GM12878 (cell line): ENCODE results near the gene TEX2. TPM values are rescaled to one million over a fixed set of nuclear protein-coding genes. Genes with fewer than 3 reads are reported as not detected.

Experiments used
- ATAC-seq: fragments of 200-7000 bp; cut with Tn5 transposase; 3 replicates; pipeline ENCODE4 v1.9.1; 2020; ENCODE audit warnings: mild to moderate bottlenecking, moderate library complexity
- BruUV-seq: library from RNA; stranded (reverse); fragments of 400-500 nt; replicated peaks from 2 replicates; lab custom pipeline; 2021; lab: Mats Ljungman, UMichigan
- CTCF ChIA-PET: fragments of 300-600 bp; sonication (Branson Sonifier 250); formaldehyde crosslinking; extraction: SDS; loops from one replicate; lab custom pipeline; 2021; ENCODE audit warnings: inconsistent platforms; lab: Yijun Ruan, JAX
- POLR2A ChIA-PET: fragments of 350-600 bp; formaldehyde crosslinking; extraction: SDS; loops from one replicate; lab custom pipeline; 2021; ENCODE audit warnings: inconsistent platforms; lab: Charles Lee
- RAD21 ChIA-PET: fragments of 300-600 bp; sonication (Branson Sonifier 250); formaldehyde crosslinking; loops from one replicate; lab custom pipeline; 2023; ENCODE audit warnings: antibody characterized with exemption; ENCODE audit not compliant: unreplicated experiment; lab: Charles Lee
- SMC1A ChIA-PET: fragments of 300-600 bp; sonication (Branson Sonifier 250); formaldehyde crosslinking; loops from one replicate; lab custom pipeline; 2023; ENCODE audit not compliant: unreplicated experiment, uncharacterized antibody; lab: Charles Lee
- DNase-seq: peaks from one replicate; pipeline ENCODE4 v3.0.0-alpha.2; 2011; ENCODE audit warnings: low read depth, low spot score
- FAIRE-seq: peaks from 3 replicates; lab custom pipeline; 2011; peaks lifted over from hg19 to GRCh38; lab: Jason Lieb, UNC
- H2AFZ ChIP-seq: 2 replicates; pipeline ENCODE4 v1.6.0; 2011; ENCODE audit warnings: low read depth, low read length, control low read depth; ENCODE audit not compliant: control insufficient read depth
- H3K27ac ChIP-seq: 2 replicates; pipeline ENCODE4 v1.5.1; 2011; ENCODE audit warnings: control low read depth; ENCODE audit not compliant: control insufficient read depth, insufficient read depth
- H3K27me3 ChIP-seq, 2 experiments: replicated peaks in 1 of 2; 2 replicates each; pipeline versions ENCODE4 v1.6.0 to v1.6.1; 2011; ENCODE audit warnings: low read length in 1 of 2; ENCODE audit not compliant: control insufficient read depth in 2 of 2, insufficient read depth in 2 of 2
- H3K36me3 ChIP-seq, 2 experiments: 2 replicates each; pipeline ENCODE4 v1.5.1; 2011; ENCODE audit warnings: low read length in 1 of 2; ENCODE audit not compliant: control insufficient read depth in 2 of 2, insufficient read depth in 2 of 2
- H3K4me1 ChIP-seq: 2 replicates; pipeline ENCODE4 v1.6.1; 2011; ENCODE audit warnings: mild to moderate bottlenecking, low read length, moderate library complexity, mixed read lengths; ENCODE audit not compliant: control insufficient read depth, insufficient read depth
- H3K4me2 ChIP-seq: 2 replicates; pipeline ENCODE4 v1.6.0; 2011; ENCODE audit warnings: control low read depth; ENCODE audit not compliant: control insufficient read depth, insufficient read depth
- H3K4me3 ChIP-seq: fragments of 200-600 bp; sonication (generic); 2 replicates; pipeline ENCODE4 v1.5.1; 2016
- H3K79me2 ChIP-seq: 2 replicates; pipeline ENCODE4 v1.6.0; 2011; ENCODE audit warnings: low read length; ENCODE audit not compliant: control insufficient read depth, insufficient read depth
- H3K9ac ChIP-seq: 2 replicates; pipeline ENCODE4 v1.8.0; 2011; ENCODE audit warnings: low read length, control low read depth, mixed read lengths; ENCODE audit not compliant: control insufficient read depth, insufficient read depth
- H3K9me3 ChIP-seq: replicated peaks from 3 replicates; pipeline ENCODE4 v1.5.1; 2011; ENCODE audit warnings: mild to moderate bottlenecking, low read length; ENCODE audit not compliant: control insufficient read depth, insufficient read depth
- H4K20me1 ChIP-seq: 2 replicates; pipeline ENCODE4 v1.6.0; 2011; ENCODE audit not compliant: control insufficient read depth, insufficient read depth
- CBX3 ChIP-seq: fragments of 200-600 bp; sonication (generic); IDR thresholded peaks from 2 replicates; pipeline ENCODE4 v1.6.1; 2016; ENCODE audit warnings: low read depth, borderline replicate concordance
- CREB1 ChIP-seq: IDR thresholded peaks from 2 replicates; pipeline ENCODE4 v1.6.1; 2012; ENCODE audit warnings: low read depth, mild to moderate bottlenecking, inconsistent platforms
- ELK1 ChIP-seq: IDR thresholded peaks from 2 replicates; pipeline ENCODE4 v1.6.1; 2012; ENCODE audit warnings: low read depth, low read length, improper control_type of control experiment
- IKZF2 ChIP-seq, 2 experiments: fragments of 450-650 bp; IDR thresholded peaks; 2 replicates each; pipeline ENCODE4 v1.6.1; 2017; ENCODE audit warnings: mild to moderate bottlenecking in 2 of 2, moderate library complexity in 2 of 2
- MLLT1 ChIP-seq: fragments of 450-650 bp; IDR thresholded peaks from 2 replicates; pipeline ENCODE4 v1.6.1; 2016; ENCODE audit warnings: mild to moderate bottlenecking
- MTA3 ChIP-seq: IDR thresholded peaks from 2 replicates; pipeline ENCODE4 v1.6.1; 2012; ENCODE audit warnings: low read length, inconsistent platforms, borderline replicate concordance
- MYB ChIP-seq: fragments of 150-350 bp; IDR thresholded peaks from 2 replicates; pipeline ENCODE4 v1.6.1; 2014; ENCODE audit warnings: mild to moderate bottlenecking, low read depth, low read length, borderline replicate concordance
- NFXL1 ChIP-seq: fragments of 450-650 bp; IDR thresholded peaks from 2 replicates; pipeline ENCODE4 v1.6.1; 2017; ENCODE audit warnings: antibody characterized with exemption, mild to moderate bottlenecking, borderline replicate concordance
- NR2F1 ChIP-seq: fragments of 450-650 bp; conservative IDR thresholded peaks from 2 replicates; pipeline ENCODE4 v1.6.1; 2017; ENCODE audit warnings: mild to moderate bottlenecking
- PKNOX1 ChIP-seq: fragments of 450-650 bp; IDR thresholded peaks from 2 replicates; pipeline ENCODE4 v1.6.1; 2016; ENCODE audit warnings: mild to moderate bottlenecking
- RAD51 ChIP-seq: fragments of 450-650 bp; IDR thresholded peaks from 2 replicates; pipeline ENCODE4 v1.6.1; 2016; ENCODE audit warnings: moderate library complexity, mild to moderate bottlenecking, inconsistent platforms
- SMC3 ChIP-seq: IDR thresholded peaks from 2 replicates; pipeline ENCODE4 v1.6.1; 2011; ENCODE audit warnings: low read length, improper control_type of control experiment, borderline replicate concordance
- SUZ12 ChIP-seq: fragments of 200-600 bp; sonication (generic); IDR thresholded peaks from one replicate; pipeline ENCODE4 v1.6.1; 2018; ENCODE audit warnings: antibody characterized with exemption, mild to moderate bottlenecking; ENCODE audit not compliant: unreplicated experiment
- TBL1XR1 ChIP-seq: IDR thresholded peaks from 2 replicates; pipeline ENCODE4 v1.6.1; 2012; ENCODE audit warnings: low read depth, low read length, improper control_type of control experiment
- TCF3 ChIP-seq: IDR thresholded peaks from 2 replicates; pipeline ENCODE4 v1.6.1; 2012; ENCODE audit warnings: low read depth, mild to moderate bottlenecking, low read length, borderline replicate concordance; ENCODE audit not compliant: insufficient read depth
- ZBTB33 ChIP-seq: fragments of 450-650 bp; IDR thresholded peaks from 2 replicates; pipeline ENCODE4 v1.6.1; 2017; ENCODE audit warnings: mild to moderate bottlenecking
- ZNF274 ChIP-seq: IDR thresholded peaks from one replicate; pipeline ENCODE4 v1.8.0; 2011; ENCODE audit not compliant: insufficient read length, insufficient read depth
- ZSCAN29 ChIP-seq: fragments of 450-650 bp; IDR thresholded peaks from 2 replicates; pipeline ENCODE4 v1.6.1; 2017; ENCODE audit warnings: mild to moderate bottlenecking, moderate library complexity
- WGBS: methylation state at CpG from one replicate; pipeline ENCODE4 v1.1.6; 2016; ENCODE audit warnings: low lambda C conversion rate; ENCODE audit not compliant: insufficient replicate concordance, insufficient coverage; ENCODE audit errors: missing lambda C conversion rate; 5-methylcytosine and 5-hydroxymethylcytosine counted together
- in situ Hi-C: fragments of 300-500 bp; cut with MboI; formaldehyde crosslinking; loops from 9 replicates; pipeline ENCODE4 v1.14.3; 2018; ENCODE audit warnings: mixed read lengths
- intact Hi-C: fragments of 100-400 bp; cut with micrococcal nuclease; formaldehyde crosslinking; loops from one replicate; pipeline ENCODE4 v1.14.2; 2022; ENCODE audit not compliant: unreplicated experiment
- polyA plus RNA-seq, 11 experiments: library from polyadenylated mRNA; depleted of rRNA in 4 of 11; unstranded in 6 of 11; stranded (reverse) in 5 of 11; fragments of >200 nt; fragmentation: Nextera tagmentation in 4 of 11; fragmentation: Illumina TruSeq in 1 of 11; extraction: Ambion mirVana in 4 of 11; extraction: Trizol in 1 of 11; gene quantifications; 1 replicate in 1 of 11; 2 replicates in 10 of 11; pipeline versions ENCODE4 v1.2.1 to v1.2.3, GENCODE V29; 2011 to 2016; ENCODE audit warnings: inconsistent platforms in 2 of 11, missing spikeins in 2 of 11, low read depth in 1 of 11
- total RNA-seq, 4 experiments: library from RNA; depleted of rRNA in 3 of 4; stranded (reverse); fragments of >200 nt in 3 of 4; fragmentation: Illumina TruSeq in 1 of 4; extraction: Trizol in 1 of 4; gene quantifications; 2 replicates each; pipeline versions ENCODE4 v1.2.1 to v1.2.3, GENCODE V29; 2013 to 2021

The TEX2 gene
- total and polyA plus RNA-seq, 10 of the 15 experiments (the other 5 are each of a cell fraction or from before 2014, with no cell fraction given) = 3.8 to 19.9 (median 15.8) TPM

GRCh38 chr17:64129765-64130558, 133.1 kb downstream of the TEX2 start, which contains the start of gene ERN1:
TSS of gene ERN1 (minus strand) at chr17:64130144. CDS start at chr17:64130029, 115 bp downstream.
- Histone ChIP-seq H3K4me1 (peaks cover 32% of the 10 kb centered on the region), H3K9me3 (no peaks in the 10 kb centered on the region), H3K4me2 (peak within 1 kb of the TSS; percentile 65), H4K20me1 (no peaks in the 10 kb centered on the region), H2AFZ (peak within 1 kb of the TSS; percentile 70), H3K79me2 (peaks cover 43% of the 10 kb centered on the region), H3K4me3 (peak within 1 kb of the TSS; percentile 93), H3K27ac (peak within 1 kb of the TSS; percentile 83), H3K9ac (peak within 1 kb of the TSS; percentile 71), H3K27me3 (no peaks in the 10 kb centered on the region), H3K36me3 (no peaks in the 10 kb centered on the region)
- ATAC-seq (peak; percentile 89), FAIRE-seq (no peak), DNase-seq (peak; percentile 54)
- RAD21 ChIA-PET = interaction anchor here (1.0 to 14.4 kb wide), 15 partner anchors 8 to 221 kb away, joined by 3 to 507 read pairs (median 23); partner anchors contain the start of genes GH1 and ICAM2
- no TSS peak for BruUV-seq
- SMC1A ChIA-PET = interaction anchor here (1.0 to 11.2 kb wide), 13 partner anchors 7 to 211 kb away, joined by 3 to 570 read pairs (median 17); partner anchors contain the start of genes GH1 and ICAM2
- POLR2A ChIA-PET = interaction anchor here (0.5 to 6.6 kb wide), 27 partner anchors 10 to 207 kb away, joined by 3 to 86 read pairs (median 5); partner anchors contain the start of genes CD79B and ICAM2
- CTCF ChIA-PET = interaction anchor here (0.6 to 9.7 kb wide), 19 partner anchors 7 to 215 kb away, joined by 3 to 915 read pairs (median 9); partner anchors contain the start of genes CSHL1, GH1 and ICAM2
- under 1% methylated on average over 35 of the region's 98 CpGs for WGBS
- in situ Hi-C loops (loop anchor here (5.0 kb wide), 2 partner anchors 103 to 208 kb away; no protein-coding TSS in a partner anchor), intact Hi-C loops (loop anchor here (2.0 kb wide), 1 partner anchor 67 kb away; no protein-coding TSS in a partner anchor)
- TF ChIP-seq MYB (no peak), SMC3 (no peak), CBX3 (no peak), ZNF274 (no peak), MTA3 (no peak), ELK1 (peak; percentile 70), TBL1XR1 (no peak), NR2F1 (peak; percentile 74; the same call in 1 of the 2 replicates), MLLT1 (no peak), TCF3 (peak; percentile 86; the same call in 1 of the 2 replicates), ZSCAN29 (no peak), RAD51 (no peak), SUZ12 (no peak), PKNOX1 (no peak), IKZF2 (IDR thresholded peaks at IDR 0.05) (no peak), CREB1 (no peak), ZBTB33 (no peak), NFXL1 (peak; percentile 63; the same call in 1 of the 2 replicates)
